IMR-90 (cell line): Measurements from ENCODE around the gene NDUFS2. TPM values are rescaled to one million over a fixed set of nuclear protein-coding genes. Genes with fewer than 3 reads are reported as not detected.
"Not testable (repeated sequence)": the region's sequence is repeated elsewhere in the genome, so short reads cannot be mapped to it uniquely, and the experiment has no call there.

ENCODE experiments used
- ATAC-seq: fragments of 200-7000 bp; cut with Tn5 transposase; 2 replicates; pipeline ENCODE4 v1.9.1; 2020; ENCODE audit warnings: low read depth, mild to moderate bottlenecking, moderate library complexity
- BruUV-seq: library from RNA; stranded (reverse); fragments of 400-500 nt; replicated peaks from 2 replicates; lab custom pipeline; 2021; lab: Mats Ljungman, UMichigan
- CTCF ChIA-PET: fragments of 300-600 bp; formaldehyde crosslinking; extraction: SDS; loops from one replicate; lab custom pipeline; 2021; ENCODE audit warnings: antibody characterized with exemption; lab: Yijun Ruan, JAX
- POLR2A ChIA-PET: fragments of 300-600 bp; sonication (Branson Sonifier 250); formaldehyde crosslinking; loops from one replicate; lab custom pipeline; 2022; ENCODE audit warnings: antibody characterized with exemption; ENCODE audit not compliant: unreplicated experiment; lab: Charles Lee
- DNase-seq: peaks from one replicate; pipeline ENCODE4 v3.0.0; 2013
- H2AFZ ChIP-seq: replicated peaks from 2 replicates; pipeline ENCODE3; 2013; ENCODE audit warnings: low read length, mild to moderate bottlenecking; ENCODE audit not compliant: poor library complexity
- H2AK5ac ChIP-seq: 2 replicates; pipeline ENCODE4 v1.6.1; 2013; ENCODE audit warnings: low read depth, low read length, inconsistent platforms
- H2AK9ac ChIP-seq: replicated peaks from 2 replicates; pipeline ENCODE3; 2013; ENCODE audit warnings: mild to moderate bottlenecking, low read depth, low read length, moderate library complexity; ENCODE audit not compliant: poor library complexity
- H2BK120ac ChIP-seq: 2 replicates; pipeline ENCODE4 v1.6.1; 2013; ENCODE audit warnings: low read depth, low read length, inconsistent platforms
- H2BK15ac ChIP-seq: 3 replicates; pipeline ENCODE4 v1.6.1; 2013; ENCODE audit warnings: low read depth, low read length, inconsistent platforms
- H2BK20ac ChIP-seq: 2 replicates; pipeline ENCODE4 v1.6.1; 2013; ENCODE audit warnings: low read depth, mild to moderate bottlenecking, inconsistent platforms, low read length, moderate library complexity
- H2BK5ac ChIP-seq: 2 replicates; pipeline ENCODE4 v1.6.1; 2013; ENCODE audit warnings: mild to moderate bottlenecking, low read depth, low read length, inconsistent platforms; ENCODE audit not compliant: poor library complexity, severe bottlenecking
- H3K14ac ChIP-seq: replicated peaks from 2 replicates; pipeline ENCODE4 v1.6.1; 2013; ENCODE audit warnings: low read depth, low read length, inconsistent platforms
- H3K18ac ChIP-seq: 2 replicates; pipeline ENCODE4 v1.6.1; 2013; ENCODE audit warnings: low read depth, low read length, control low read depth
- H3K23ac ChIP-seq: 2 replicates; pipeline ENCODE4 v1.6.1; 2013; ENCODE audit warnings: low read depth, low read length, inconsistent platforms
- H3K27ac ChIP-seq: 2 replicates; pipeline ENCODE4 v1.5.1; 2013; ENCODE audit warnings: mild to moderate bottlenecking, control low read depth, low read length; ENCODE audit not compliant: insufficient read depth
- H3K27me3 ChIP-seq: 2 replicates; pipeline ENCODE4 v1.6.1; 2013; ENCODE audit warnings: low read length; ENCODE audit not compliant: control insufficient read depth, insufficient read depth
- H3K36me3 ChIP-seq: 2 replicates; pipeline ENCODE4 v1.6.1; 2013; ENCODE audit warnings: low read length, mixed read lengths; ENCODE audit not compliant: control insufficient read depth, insufficient read depth
- H3K4ac ChIP-seq: 2 replicates; pipeline ENCODE4 v1.6.1; 2013; ENCODE audit warnings: low read depth, low read length, inconsistent platforms
- H3K4me1 ChIP-seq: 2 replicates; pipeline ENCODE4 v1.6.1; 2013; ENCODE audit warnings: low read length, mixed read lengths; ENCODE audit not compliant: control insufficient read depth, insufficient read depth
- H3K4me2 ChIP-seq: 2 replicates; pipeline ENCODE4 v1.6.1; 2013; ENCODE audit warnings: low read depth, mild to moderate bottlenecking, control low read depth, low read length, moderate library complexity
- H3K4me3 ChIP-seq: 2 replicates; pipeline ENCODE4 v1.5.1; 2013; ENCODE audit warnings: low read depth, mild to moderate bottlenecking, control low read depth, low read length, moderate library complexity; ENCODE audit not compliant: insufficient read depth
- H3K56ac ChIP-seq: 2 replicates; pipeline ENCODE4 v1.6.1; 2013; ENCODE audit warnings: low read length, inconsistent platforms; ENCODE audit not compliant: insufficient read depth; ENCODE audit errors: extremely low read depth
- H3K79me1 ChIP-seq, 2 experiments: 2 replicates each; pipeline ENCODE4 v1.6.1; 2013; ENCODE audit warnings: low read length in 2 of 2, inconsistent platforms in 1 of 2, low read depth in 1 of 2
- H3K9ac ChIP-seq: 2 replicates; pipeline ENCODE4 v1.6.1; 2013; ENCODE audit warnings: low read depth, low read length, control low read depth
- H3K9me1 ChIP-seq: 2 replicates; pipeline ENCODE4 v1.6.1; 2013; ENCODE audit warnings: low read length, inconsistent platforms; ENCODE audit not compliant: insufficient read depth
- H3K9me3 ChIP-seq: 2 replicates; pipeline ENCODE4 v1.6.1; 2013; ENCODE audit warnings: low read length; ENCODE audit not compliant: control insufficient read depth, insufficient read depth
- H4K20me1 ChIP-seq: 2 replicates; pipeline ENCODE4 v1.6.1; 2013; ENCODE audit warnings: low read length, inconsistent platforms; ENCODE audit not compliant: insufficient read depth
- H4K5ac ChIP-seq: 2 replicates; pipeline ENCODE4 v1.6.1; 2013; ENCODE audit warnings: mild to moderate bottlenecking, low read depth, low read length, control low read depth
- H4K8ac ChIP-seq, 2 experiments: 2 replicates each; pipeline ENCODE4 v1.6.1; 2013; ENCODE audit warnings: low read depth in 2 of 2, low read length in 2 of 2, control low read depth in 1 of 2, inconsistent platforms in 1 of 2
- H4K91ac ChIP-seq: 2 replicates; pipeline ENCODE4 v1.6.1; 2013; ENCODE audit warnings: low read depth, low read length, inconsistent platforms; ENCODE audit not compliant: insufficient read depth
- WGBS, 2 experiments: methylation state at CpG; one replicate each; pipeline versions ENCODE4 v1.1.5 to v1.1.7; 2013; ENCODE audit warnings: missing lambda C conversion rate in 2 of 2; ENCODE audit not compliant: insufficient read length in 1 of 2; ENCODE audit errors: extremely low coverage in 2 of 2; 5-methylcytosine and 5-hydroxymethylcytosine counted together
- dilution Hi-C: fragments of 300-500 bp; cut with HindIII; formaldehyde crosslinking; loops from one replicate; pipeline ENCODE4 v1.14.3; 2018; ENCODE audit warnings: low sequenced_read_pairs; ENCODE audit not compliant: unreplicated experiment
- in situ Hi-C: fragments of 300-500 bp; cut with MboI; formaldehyde crosslinking; loops from 3 replicates; pipeline ENCODE4 v1.14.3; 2019; ENCODE audit warnings: low sequenced_read_pairs, inconsistent platforms, mixed read lengths
- intact Hi-C: fragments of 100-400 bp; cut with micrococcal nuclease; formaldehyde crosslinking; loops from 2 replicates; pipeline ENCODE4 v1.10.0; 2022
- polyA plus RNA-seq, 3 experiments: library from polyadenylated mRNA; depleted of rRNA; stranded (reverse); fragments of >200 nt; gene quantifications; 2 replicates each; pipeline ENCODE4 v1.2.3, GENCODE V29; 2012; ENCODE audit warnings: low replicate concordance in 1 of 3
- total RNA-seq: library from RNA; depleted of rRNA; stranded (reverse); fragments of >200 nt; gene quantifications from 2 replicates; pipeline ENCODE4 v1.2.3, GENCODE V29; 2012

The NDUFS2 gene
- total and polyA plus RNA-seq, 2 of the 4 experiments (the other 2 are of a cell fraction): 85.5 to 101 TPM

DNA sequence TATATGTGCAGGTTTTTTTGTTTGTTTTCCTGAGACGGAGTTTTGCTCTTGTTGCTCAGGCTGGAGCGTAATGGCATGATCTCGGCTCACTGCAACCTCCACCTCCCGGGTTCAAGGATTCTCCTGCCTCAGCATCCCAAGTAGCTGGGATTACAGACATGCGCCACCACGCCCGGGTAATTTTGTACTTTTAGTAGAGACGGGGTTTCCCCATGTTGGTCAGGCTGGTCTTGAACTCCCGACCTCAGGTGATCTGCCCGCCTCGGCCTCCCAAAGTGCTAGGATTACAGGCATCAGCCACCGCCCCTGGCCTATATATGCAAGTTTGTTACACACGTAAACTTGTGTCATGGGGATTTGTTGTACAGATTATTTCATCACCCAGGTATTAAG lies 22.5 kb downstream of the NDUFS2 start:
- H2AK5ac ChIP-seq, H3K56ac ChIP-seq, H3K9me1 ChIP-seq, H2BK20ac ChIP-seq, H4K5ac ChIP-seq, H2BK120ac ChIP-seq, H3K27ac ChIP-seq, H2BK15ac ChIP-seq, H4K8ac ChIP-seq, POLR2A ChIA-PET, H3K18ac ChIP-seq, H4K91ac ChIP-seq, H3K9ac ChIP-seq, H3K4me1 ChIP-seq, dilution Hi-C loops, H3K9me3 ChIP-seq, H3K14ac ChIP-seq, H3K4me2 ChIP-seq, H2BK5ac ChIP-seq, H2AFZ ChIP-seq, H3K23ac ChIP-seq, H3K4me3 ChIP-seq, ATAC-seq, H4K20me1 ChIP-seq, DNase-seq, H2AK9ac ChIP-seq, H3K27me3 ChIP-seq, BruUV-seq, H3K4ac ChIP-seq: not testable (repeated sequence)
- intact Hi-C loops: loop anchor here (1.0 kb wide), 1 partner anchor 32 kb away; no protein-coding TSS in a partner anchor
- WGBS, 2 experiments: no CpG with 5 or more reads among the region's 13 CpGs
- Histone ChIP-seq H3K79me1 (peaks cover 9 to 17% of the 10 kb centered on the region in 2 experiments; a peak in 3 of 4 replicates), H3K36me3 (peaks cover 10% of the 10 kb centered on the region; the same call in 1 of the 2 replicates)
- in situ Hi-C loops: loop anchor here (5.0 kb wide), 2 partner anchors 68 to 158 kb away; no protein-coding TSS in a partner anchor
- CTCF ChIA-PET: interaction anchor here (1.5 to 3.2 kb wide), 3 partner anchors 9 to 22 kb away, joined by 9 to 20 read pairs (median 19); partner anchors contain the start of gene NDUFS2
